Upper lobe of left lung (tissue), 6 donors: Measurements from ENCODE around the gene ZNF593OS. TPM values are rescaled to one million over a fixed set of nuclear protein-coding genes. Genes with fewer than 3 reads are reported as not detected.

Experiments used
- ATAC-seq, 2 donors: fragments of 200-7000 bp; cut with Tn5 transposase; one replicate each; pipeline ENCODE4 v1.9.1; 2022; ENCODE audit warnings: mild to moderate bottlenecking in 2 of 2, moderate library complexity in 2 of 2; ENCODE audit not compliant: low FRiP score in 2 of 2
- DNase-seq, 2 donors: peaks; one replicate each; pipeline ENCODE4 v3.0.0-alpha.2; 2019 to 2020
- H3K27ac ChIP-seq, 4 donors: fragments of 200-600 bp; sonication (generic); one replicate each; pipeline ENCODE4 v1.5.1; 2016 to 2019
- H3K27me3 ChIP-seq, 4 donors: fragments of 200-600 bp; sonication (generic); one replicate each; pipeline ENCODE4 v1.5.1; 2017 to 2019
- H3K36me3 ChIP-seq, 4 donors: fragments of 200-600 bp; sonication (generic); one replicate each; pipeline ENCODE4 v1.5.1; 2016 to 2019
- H3K4me1 ChIP-seq, 4 donors: fragments of 200-600 bp; sonication (generic); one replicate each; pipeline ENCODE4 v1.5.1; 2018 to 2019
- H3K4me3 ChIP-seq, 4 donors: fragments of 200-600 bp; sonication (generic); one replicate each; pipeline ENCODE4 v1.5.1; 2017 to 2019; ENCODE audit warnings: mild to moderate bottlenecking in 2 of 4, moderate library complexity in 1 of 4
- H3K9me3 ChIP-seq, 4 donors: fragments of 200-600 bp; sonication (generic); one replicate each; pipeline ENCODE4 v1.5.1; 2018 to 2019
- EP300 ChIP-seq, 4 donors: sonication (generic); formaldehyde crosslinking; IDR thresholded peaks; one replicate each; pipeline ENCODE4 v1.5.1; 2017; ENCODE audit warnings: antibody characterized with exemption in 4 of 4, control low read depth in 2 of 4
- POLR2A ChIP-seq, 4 donors: fragments of 450-650 bp; IDR thresholded peaks; one replicate each; pipeline ENCODE4 v1.5.1; 2016 to 2017; ENCODE audit warnings: antibody characterized with exemption in 4 of 4, mild to moderate bottlenecking in 2 of 4
- POLR2AphosphoS5 ChIP-seq, 2 donors: sonication (generic); formaldehyde crosslinking; IDR thresholded peaks; one replicate each; pipeline ENCODE4 v1.5.1; 2017; ENCODE audit warnings: antibody characterized with exemption in 2 of 2
- WGBS, 2 donors: methylation state at CpG; one replicate each; pipeline ENCODE4 v1.1.5; 2017 to 2018; 5-methylcytosine and 5-hydroxymethylcytosine counted together
- total RNA-seq, 6 donors: library from RNA; depleted of rRNA in 4 of 6; stranded (reverse); fragments of >200 nt in 4 of 6; gene quantifications; one replicate each; pipeline versions ENCODE4 v1.1.0 to v1.2.1, GENCODE V29; 2016 to 2021
- TF ChIP-seq, protein P1 (sequence below), 6 experiments: fragments of 450-650 bp in 4 of 6; fragments of 200-600 bp in 2 of 6; sonication (generic) in 2 of 6; IDR thresholded peaks; one replicate each; pipeline ENCODE4 v1.5.1; 2016 to 2019; ENCODE audit warnings: antibody characterized with exemption in 6 of 6
- donor health status: DM: no; HTN: no; CAD: no; lungs with moderate emphysema.
- donor health status: DM: no; HTN: yes; CAD: no; lungs with severe emphysema.

ZNF593OS gene
- total RNA-seq, 6 donors from 2014 or later: not detected

DNA sequence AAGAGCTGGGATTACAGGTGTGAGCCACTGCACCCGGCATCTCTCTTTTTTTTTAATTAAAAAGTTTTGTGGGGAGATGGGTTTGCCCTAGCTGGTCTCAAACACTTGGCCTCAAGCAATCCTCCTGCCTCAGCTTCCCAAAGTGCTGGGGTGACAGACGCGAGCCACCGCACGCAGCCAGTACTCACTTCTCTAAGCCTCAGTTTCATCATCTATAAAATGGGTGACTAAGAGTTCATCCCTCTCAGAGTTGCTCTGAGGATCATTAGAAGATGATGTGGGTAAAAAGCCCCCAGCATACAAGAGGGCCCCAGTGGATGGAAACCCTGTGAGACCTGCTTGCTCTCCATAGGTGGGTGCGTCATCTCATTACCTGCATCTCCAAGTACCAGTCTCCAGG is 16.2 kb upstream of the ZNF593OS start:
- H3K36me3 ChIP-seq: peaks cover 0 to 22% (median 5%) of the 10 kb centered on the region in 4 donors
- H3K4me3 ChIP-seq: no peak overlapping the region
- no peaks in the 10 kb centered on the region for H3K27me3 ChIP-seq
- no peaks in the 10 kb centered on the region for H3K4me1 ChIP-seq
- H3K9me3 ChIP-seq: no peaks in the 10 kb centered on the region
- 93 to 96% methylated on average over 6 of the region's 6 CpGs for WGBS, 2 donors
- H3K27ac ChIP-seq: no peak overlapping the region
- TF ChIP-seq POLR2AphosphoS5 (IDR thresholded peaks at IDR 0.05) (no peak), POLR2A (IDR thresholded peaks at IDR 0.05) (no peak)
- TF ChIP-seq, protein P1, sequence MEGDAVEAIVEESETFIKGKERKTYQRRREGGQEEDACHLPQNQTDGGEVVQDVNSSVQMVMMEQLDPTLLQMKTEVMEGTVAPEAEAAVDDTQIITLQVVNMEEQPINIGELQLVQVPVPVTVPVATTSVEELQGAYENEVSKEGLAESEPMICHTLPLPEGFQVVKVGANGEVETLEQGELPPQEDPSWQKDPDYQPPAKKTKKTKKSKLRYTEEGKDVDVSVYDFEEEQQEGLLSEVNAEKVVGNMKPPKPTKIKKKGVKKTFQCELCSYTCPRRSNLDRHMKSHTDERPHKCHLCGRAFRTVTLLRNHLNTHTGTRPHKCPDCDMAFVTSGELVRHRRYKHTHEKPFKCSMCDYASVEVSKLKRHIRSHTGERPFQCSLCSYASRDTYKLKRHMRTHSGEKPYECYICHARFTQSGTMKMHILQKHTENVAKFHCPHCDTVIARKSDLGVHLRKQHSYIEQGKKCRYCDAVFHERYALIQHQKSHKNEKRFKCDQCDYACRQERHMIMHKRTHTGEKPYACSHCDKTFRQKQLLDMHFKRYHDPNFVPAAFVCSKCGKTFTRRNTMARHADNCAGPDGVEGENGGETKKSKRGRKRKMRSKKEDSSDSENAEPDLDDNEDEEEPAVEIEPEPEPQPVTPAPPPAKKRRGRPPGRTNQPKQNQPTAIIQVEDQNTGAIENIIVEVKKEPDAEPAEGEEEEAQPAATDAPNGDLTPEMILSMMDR (IDR thresholded peaks at IDR 0.05): no peak
- ATAC-seq (no peak), DNase-seq (no peak)

DNA sequence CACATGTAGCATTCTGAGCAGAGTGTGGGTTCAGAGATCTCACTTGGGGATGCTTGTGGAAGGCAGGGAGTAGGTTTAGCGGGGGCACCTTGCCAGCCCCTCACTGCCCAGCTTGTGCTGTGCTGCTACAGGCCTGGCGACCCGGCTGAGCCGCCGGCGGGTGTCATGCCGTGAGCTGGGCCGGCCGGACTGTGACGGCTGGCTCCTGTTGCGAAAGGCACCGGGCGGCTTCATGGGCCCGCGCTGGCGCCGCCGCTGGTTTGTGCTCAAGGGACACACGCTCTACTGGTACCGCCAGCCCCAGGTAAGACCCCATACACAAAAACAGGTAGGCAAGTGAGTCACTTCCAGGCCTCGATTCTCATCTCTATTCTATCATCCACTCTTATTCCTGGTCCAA is 13.3 kb upstream of the ZNF593OS start:
- no peaks in the 10 kb centered on the region for H3K27me3 ChIP-seq

DNA sequence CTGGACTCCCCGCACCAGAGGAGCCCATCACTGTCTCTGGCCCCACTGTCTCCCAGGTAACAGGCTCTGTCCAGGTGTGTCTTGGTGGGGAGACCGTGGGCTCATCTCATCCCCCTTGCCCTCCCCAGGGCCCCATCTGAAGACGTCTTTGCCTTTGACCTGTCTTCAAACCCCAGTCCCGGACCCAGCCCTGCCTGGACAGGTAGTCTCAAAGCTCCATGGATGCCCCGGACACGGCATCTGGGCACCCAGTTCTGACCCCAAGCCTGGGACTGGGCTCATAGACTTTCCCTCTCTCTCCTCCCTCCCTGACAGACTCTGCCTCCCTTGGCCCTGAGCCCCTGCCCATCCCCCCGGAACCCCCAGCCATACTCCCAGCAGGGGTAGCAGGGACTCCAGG is 12.5 kb upstream of the ZNF593OS start:
- Histone ChIP-seq H3K36me3 (peaks cover 0 to 30% (median 13%) of the 10 kb centered on the region in 4 donors), H3K27me3 (no peaks in the 10 kb centered on the region), H3K4me1 (no peaks in the 10 kb centered on the region), H3K27ac (no peak overlapping the region), H3K4me3 (no peak overlapping the region), H3K9me3 (no peaks in the 10 kb centered on the region)
- no peak for DNase-seq
- 94 to 97% methylated on average over 7 of the region's 7 CpGs for WGBS, 2 donors
- TF ChIP-seq, protein P1 (IDR thresholded peaks at IDR 0.05): no peak
- no peak for TF ChIP-seq POLR2A (IDR thresholded peaks at IDR 0.05)
- no peak for TF ChIP-seq POLR2AphosphoS5 (IDR thresholded peaks at IDR 0.05)
- no peak for TF ChIP-seq EP300 (IDR thresholded peaks at IDR 0.05)
- ATAC-seq: no peak

More for the DNA sequence above, 13.3 kb upstream of the ZNF593OS start:
- H3K4me3 ChIP-seq: no peak overlapping the region
- H3K9me3 ChIP-seq: no peaks in the 10 kb centered on the region
- no peaks in the 10 kb centered on the region for H3K4me1 ChIP-seq
- ATAC-seq: no peak
- peak in 1 of 2 donors; percentile 84 for DNase-seq
- TF ChIP-seq, protein P1 (IDR thresholded peaks at IDR 0.05): no peak
- no peak for TF ChIP-seq POLR2AphosphoS5 (IDR thresholded peaks at IDR 0.05)
- TF ChIP-seq EP300 (IDR thresholded peaks at IDR 0.05): no peak
- TF ChIP-seq POLR2A (IDR thresholded peaks at IDR 0.05): no peak
- H3K36me3 ChIP-seq: peaks cover 0 to 30% (median 15%) of the 10 kb centered on the region in 4 donors
- 96 to 98% methylated on average over 8 to 18 of the region's 21 CpGs for WGBS, 2 donors
- no peak overlapping the region for H3K27ac ChIP-seq

DNA sequence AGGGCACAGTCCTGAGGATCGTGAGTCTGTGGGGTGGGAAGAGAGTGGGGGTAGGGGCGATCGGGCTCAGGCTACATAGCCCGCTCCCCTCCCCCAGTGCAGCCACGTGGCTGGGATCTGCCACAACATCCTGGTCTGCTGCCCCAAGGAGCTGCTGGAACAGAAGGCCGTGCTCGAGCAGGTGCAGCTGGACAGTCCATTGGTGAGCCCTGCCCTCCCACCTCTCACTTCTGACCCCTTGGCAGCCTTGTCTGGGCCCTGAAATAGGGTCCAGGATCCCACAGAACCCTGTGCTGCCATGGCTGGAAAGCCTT is 10.7 kb upstream of the ZNF593OS start:
- H3K4me1 ChIP-seq: peaks cover 0 to 8% (median 2%) of the 10 kb centered on the region in 4 donors
- no peaks in the 10 kb centered on the region for H3K9me3 ChIP-seq
- ATAC-seq: peak in 1 of 2 donors; percentile 9
- 84 to 93% methylated on average over 3 to 7 of the region's 7 CpGs for WGBS, 2 donors
- no peak for TF ChIP-seq POLR2A (IDR thresholded peaks at IDR 0.05)
- no peak for TF ChIP-seq EP300 (IDR thresholded peaks at IDR 0.05)
- TF ChIP-seq POLR2AphosphoS5 (IDR thresholded peaks at IDR 0.05): no peak
- TF ChIP-seq, protein P1 (IDR thresholded peaks at IDR 0.05): no peak
- no peaks in the 10 kb centered on the region for H3K27me3 ChIP-seq
- no peak for DNase-seq
- no peak overlapping the region for H3K27ac ChIP-seq
- H3K36me3 ChIP-seq: peaks cover 0 to 26% (median 11%) of the 10 kb centered on the region in 4 donors
- no peak overlapping the region for H3K4me3 ChIP-seq

DNA sequence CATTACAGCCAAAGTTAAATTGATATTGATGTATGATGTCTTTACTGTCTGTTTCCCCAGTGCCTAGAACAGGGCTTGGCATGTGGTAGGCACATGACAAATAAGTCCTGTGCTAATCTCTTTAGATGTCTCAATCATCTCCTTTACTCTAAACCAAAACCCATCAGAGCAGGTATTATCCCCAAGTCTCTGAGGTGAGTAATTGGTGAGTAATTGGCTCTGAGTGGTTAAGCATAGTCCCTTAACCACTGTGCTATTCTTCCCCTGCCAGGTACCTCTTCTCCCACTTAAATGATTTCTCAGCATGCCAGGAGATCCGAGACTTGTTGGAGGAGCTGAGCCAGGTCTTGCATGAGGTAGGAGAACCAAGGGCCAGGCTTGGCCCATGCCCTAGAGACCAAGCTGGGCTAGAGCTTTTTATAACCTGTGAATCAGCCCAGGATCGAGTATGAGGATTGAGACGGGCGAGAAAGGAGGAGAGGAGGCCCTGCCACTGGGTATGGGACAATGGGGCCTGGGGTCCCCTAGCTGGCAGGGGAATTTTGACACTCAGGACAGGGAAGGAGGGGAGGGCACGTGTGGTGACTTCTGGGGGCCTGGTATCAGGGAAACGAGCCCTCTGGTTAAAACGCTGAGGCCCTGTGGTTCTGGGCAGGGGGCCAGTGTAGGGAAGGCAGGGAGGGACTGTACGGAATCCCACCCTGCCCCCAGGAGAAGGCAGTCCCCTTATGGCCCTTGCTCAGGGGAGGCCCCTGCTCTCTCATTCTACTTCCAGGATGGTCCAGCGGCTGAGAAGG is 10.2 kb upstream of the ZNF593OS start:
- no peak overlapping the region for H3K4me3 ChIP-seq
- ATAC-seq (no peak), DNase-seq (no peak)
- H3K27me3 ChIP-seq: no peaks in the 10 kb centered on the region
- H3K36me3 ChIP-seq: peaks cover 0 to 26% (median 11%) of the 10 kb centered on the region in 4 donors
- peaks cover 0 to 8% (median 2%) of the 10 kb centered on the region in 4 donors for H3K4me1 ChIP-seq
- H3K27ac ChIP-seq: no peak overlapping the region
- 77 to 88% methylated on average over 8 of the region's 9 CpGs for WGBS, 2 donors
- TF ChIP-seq POLR2AphosphoS5 (IDR thresholded peaks at IDR 0.05) (no peak), EP300 (IDR thresholded peaks at IDR 0.05) (no peak), POLR2A (IDR thresholded peaks at IDR 0.05) (no peak)
- TF ChIP-seq, protein P1 (IDR thresholded peaks at IDR 0.05): no peak
- H3K9me3 ChIP-seq: no peaks in the 10 kb centered on the region
